ENCODE measurements around the gene SNRNP200. TPM values are rescaled to one million over a fixed set of nuclear protein-coding genes. Genes with fewer than 3 reads are reported as not detected.
A peak's percentile ranks its signal among the peaks of the same experiment; 100 is the strongest.

The SNRNP200 gene
- total RNA-seq, 4 donors from 2014 or later: 81.4 to 106 (median 86.8) TPM

DNA sequence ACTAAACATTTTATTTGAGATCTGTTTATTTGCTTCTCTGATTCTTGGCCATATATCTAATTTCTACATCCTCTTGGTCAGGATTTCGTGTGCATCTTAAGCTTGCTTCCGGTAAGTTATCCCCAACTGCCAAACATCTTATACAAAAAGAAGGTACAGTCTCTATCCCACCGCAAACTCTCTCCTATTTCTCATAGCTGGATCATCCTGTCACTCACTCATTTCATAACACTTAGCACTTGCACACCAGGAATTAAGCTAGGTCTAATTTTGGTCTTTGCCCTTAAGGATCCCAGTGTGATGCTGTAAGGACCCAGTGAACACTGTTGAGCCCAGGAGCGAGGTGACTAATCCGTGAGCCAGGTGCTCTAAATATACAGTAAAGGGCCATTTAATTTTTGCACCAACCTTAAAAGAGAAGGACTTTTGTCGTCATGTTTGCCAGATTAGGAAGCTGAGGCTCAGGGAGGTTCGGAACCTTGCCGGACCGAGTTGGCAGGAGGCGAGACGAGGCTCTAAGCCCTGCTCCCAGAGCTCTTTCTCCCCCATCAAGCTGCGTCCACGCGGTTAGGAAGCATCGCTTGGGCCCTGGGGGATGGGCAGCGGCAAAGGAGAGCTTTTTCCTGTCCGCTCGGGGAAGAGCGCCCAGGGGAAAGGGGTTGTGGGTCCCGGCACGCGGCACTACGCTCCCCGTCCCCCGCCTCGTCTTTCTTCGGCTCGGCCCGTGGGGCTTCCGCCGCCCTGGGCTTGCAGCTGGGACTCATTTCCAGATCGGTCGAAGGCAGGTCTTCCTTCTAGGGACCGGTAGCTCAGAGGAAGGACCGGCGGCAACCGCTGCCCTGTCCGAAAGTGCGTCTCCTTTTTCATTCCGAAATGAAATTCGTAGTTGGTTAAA is 15.6 kb upstream of the SNRNP200 start:
- peak; percentile 35 for DNase-seq
- Histone ChIP-seq H3K4me3 (peak overlapping the region; percentile 24 to 70 (median 40)), H3K9me3 (no peaks in the 10 kb centered on the region), H3K27ac (peak overlapping the region; percentile 47 to 69 (median 64)), H3K36me3 (no peaks in the 10 kb centered on the region), H3K4me1 (peaks cover 0 to 27% (median 18%) of the 10 kb centered on the region in 4 donors), H3K27me3 (peaks cover 87% of the 10 kb centered on the region)
- in situ Hi-C loops (cut with MboI; ENCODE audit: low pct_ligation_motif_present in 1 of 4, low pct_unique_long_range_greater_than_20kb in 1 of 4, low sequenced_read_pairs in 3 of 4) (loop anchor here in 1 of 4 donors (25.0 kb wide), 1 partner anchor 191 kb away; the partner anchor contains the start of gene NEURL3), intact Hi-C loops (cut with DNase I; ENCODE audit: low total_unique reads) (no loop called here)
- TF ChIP-seq POLR2A (IDR thresholded peaks at IDR 0.05) (no peak), POLR2AphosphoS5 (IDR thresholded peaks at IDR 0.05) (no peak), EP300 (IDR thresholded peaks at IDR 0.05; ENCODE audit: low read depth) (no peak)
- TF ChIP-seq, protein P1, sequence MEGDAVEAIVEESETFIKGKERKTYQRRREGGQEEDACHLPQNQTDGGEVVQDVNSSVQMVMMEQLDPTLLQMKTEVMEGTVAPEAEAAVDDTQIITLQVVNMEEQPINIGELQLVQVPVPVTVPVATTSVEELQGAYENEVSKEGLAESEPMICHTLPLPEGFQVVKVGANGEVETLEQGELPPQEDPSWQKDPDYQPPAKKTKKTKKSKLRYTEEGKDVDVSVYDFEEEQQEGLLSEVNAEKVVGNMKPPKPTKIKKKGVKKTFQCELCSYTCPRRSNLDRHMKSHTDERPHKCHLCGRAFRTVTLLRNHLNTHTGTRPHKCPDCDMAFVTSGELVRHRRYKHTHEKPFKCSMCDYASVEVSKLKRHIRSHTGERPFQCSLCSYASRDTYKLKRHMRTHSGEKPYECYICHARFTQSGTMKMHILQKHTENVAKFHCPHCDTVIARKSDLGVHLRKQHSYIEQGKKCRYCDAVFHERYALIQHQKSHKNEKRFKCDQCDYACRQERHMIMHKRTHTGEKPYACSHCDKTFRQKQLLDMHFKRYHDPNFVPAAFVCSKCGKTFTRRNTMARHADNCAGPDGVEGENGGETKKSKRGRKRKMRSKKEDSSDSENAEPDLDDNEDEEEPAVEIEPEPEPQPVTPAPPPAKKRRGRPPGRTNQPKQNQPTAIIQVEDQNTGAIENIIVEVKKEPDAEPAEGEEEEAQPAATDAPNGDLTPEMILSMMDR (IDR thresholded peaks at IDR 0.05): no peak
- 5 to 23% methylated on average over 6 to 41 of the region's 41 CpGs for WGBS, 2 donors (ENCODE audit: low coverage in 1 of 2)

DNA sequence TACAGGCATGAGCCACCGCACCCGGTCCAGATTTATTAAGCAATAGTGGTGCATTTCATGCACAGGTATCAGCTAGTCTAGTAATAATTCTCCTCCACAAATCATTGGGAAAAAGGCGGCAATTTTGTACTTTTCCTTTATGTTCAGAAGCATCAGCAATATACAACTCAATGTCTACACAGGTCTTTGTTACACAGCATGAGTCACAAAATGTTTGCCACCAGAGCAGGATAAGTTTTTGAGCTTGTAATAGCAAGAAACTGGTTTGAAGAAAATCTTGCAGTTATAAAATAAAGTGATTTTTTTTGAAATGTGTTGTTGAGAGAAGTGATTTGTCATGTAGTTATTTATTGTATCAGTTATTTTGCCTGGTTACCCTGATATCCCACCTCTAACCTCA is 15.0 kb upstream of the SNRNP200 start:
- Histone ChIP-seq H3K27me3 (peaks cover 81% of the 10 kb centered on the region), H3K4me1 (peaks cover 0 to 21% (median 16%) of the 10 kb centered on the region in 4 donors), H3K4me3 (peak overlapping the region in 1 of 4 donors; percentile 70), H3K36me3 (no peaks in the 10 kb centered on the region), H3K27ac (peak overlapping the region in 1 of 4 donors; percentile 69), H3K9me3 (no peaks in the 10 kb centered on the region)
- in situ Hi-C loops (cut with MboI; ENCODE audit: low pct_ligation_motif_present in 1 of 4, low pct_unique_long_range_greater_than_20kb in 1 of 4, low sequenced_read_pairs in 3 of 4): loop anchor here in 1 of 4 donors (25.0 kb wide), 1 partner anchor 192 kb away; the partner anchor contains the start of gene NEURL3
- intact Hi-C loops (cut with DNase I; ENCODE audit: low total_unique reads): no loop called here
- TF ChIP-seq POLR2AphosphoS5 (IDR thresholded peaks at IDR 0.05) (no peak), POLR2A (IDR thresholded peaks at IDR 0.05) (no peak), EP300 (IDR thresholded peaks at IDR 0.05; ENCODE audit: low read depth) (no peak)
- TF ChIP-seq, protein P1 (IDR thresholded peaks at IDR 0.05): no peak
- DNase-seq: no peak
- WGBS, 2 donors (ENCODE audit: low coverage in 1 of 2): 91 to 97% methylated on average over 3 of the region's 3 CpGs

DNA sequence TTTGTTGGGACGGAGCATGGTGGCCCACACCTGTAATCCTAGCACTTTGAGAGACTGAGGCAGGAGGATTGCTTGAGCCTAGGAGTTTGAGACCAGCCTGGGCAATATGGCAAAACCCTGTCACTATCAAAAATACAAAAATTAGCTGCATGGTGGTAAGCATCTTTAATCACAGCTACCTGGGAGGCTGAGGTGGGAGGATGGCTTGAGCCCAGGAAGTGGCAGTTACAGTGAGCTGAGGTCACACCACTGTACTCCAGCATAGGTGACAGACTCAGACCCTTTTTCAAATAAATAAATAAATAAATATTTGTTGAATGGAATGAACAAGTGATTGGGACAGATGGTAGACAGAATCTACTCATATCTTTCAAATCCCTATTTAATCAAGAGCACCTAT is 14.1 kb upstream of the SNRNP200 start:
- Histone ChIP-seq H3K36me3 (no peaks in the 10 kb centered on the region), H3K27ac (no peak overlapping the region), H3K27me3 (peaks cover 73% of the 10 kb centered on the region), H3K9me3 (no peaks in the 10 kb centered on the region), H3K4me3 (no peak overlapping the region), H3K4me1 (peaks cover 0 to 16% (median 13%) of the 10 kb centered on the region in 4 donors)
- intact Hi-C loops (cut with DNase I; ENCODE audit: low total_unique reads) (no loop called here), in situ Hi-C loops (cut with MboI; ENCODE audit: low pct_ligation_motif_present in 1 of 4, low pct_unique_long_range_greater_than_20kb in 1 of 4, low sequenced_read_pairs in 3 of 4) (loop anchor here in 1 of 4 donors (25.0 kb wide), 1 partner anchor 193 kb away; the partner anchor contains the start of gene NEURL3)
- DNase-seq: no peak
- 94% methylated on average over 1 of the region's 1 CpG; no CpG with 5 or more reads in 1 of the 2 donors for WGBS, 2 donors (ENCODE audit: low coverage in 1 of 2)
- TF ChIP-seq POLR2AphosphoS5 (IDR thresholded peaks at IDR 0.05) (no peak), POLR2A (IDR thresholded peaks at IDR 0.05) (no peak), EP300 (IDR thresholded peaks at IDR 0.05; ENCODE audit: low read depth) (no peak)
- TF ChIP-seq, protein P1 (IDR thresholded peaks at IDR 0.05): no peak

DNA sequence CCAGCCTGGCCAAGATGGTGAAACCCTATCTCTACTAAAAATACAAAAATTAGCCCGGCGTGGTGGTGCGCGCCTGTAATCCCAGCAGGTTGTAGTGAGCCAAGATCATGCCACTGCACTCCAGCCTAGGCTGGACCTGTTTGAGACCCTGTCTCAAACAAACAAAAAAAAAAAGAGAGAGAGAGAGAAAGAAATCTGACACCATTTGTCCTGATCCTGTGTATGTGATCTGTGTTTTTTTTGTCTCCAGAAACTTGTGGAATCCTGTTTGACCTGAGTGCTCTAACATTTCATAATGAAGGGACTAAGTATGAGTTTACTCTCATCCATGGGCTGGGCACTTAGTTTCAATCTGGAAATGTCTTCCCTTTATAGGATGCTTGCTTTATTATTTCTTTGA is 13.4 kb upstream of the SNRNP200 start:
- Histone ChIP-seq H3K4me1 (peaks cover 0 to 16% (median 13%) of the 10 kb centered on the region in 4 donors), H3K9me3 (no peaks in the 10 kb centered on the region), H3K4me3 (no peak overlapping the region), H3K27ac (no peak overlapping the region), H3K27me3 (peaks cover 70% of the 10 kb centered on the region), H3K36me3 (no peaks in the 10 kb centered on the region)
- 100% methylated on average over 4 of the region's 4 CpGs; no CpG with 5 or more reads in 1 of the 2 donors for WGBS, 2 donors (ENCODE audit: low coverage in 1 of 2)
- TF ChIP-seq, protein P1 (IDR thresholded peaks at IDR 0.05): no peak
- TF ChIP-seq POLR2AphosphoS5 (IDR thresholded peaks at IDR 0.05) (no peak), EP300 (IDR thresholded peaks at IDR 0.05; ENCODE audit: low read depth) (no peak), POLR2A (IDR thresholded peaks at IDR 0.05) (no peak)
- in situ Hi-C loops (cut with MboI; ENCODE audit: low pct_ligation_motif_present in 1 of 4, low pct_unique_long_range_greater_than_20kb in 1 of 4, low sequenced_read_pairs in 3 of 4) (loop anchor here in 1 of 4 donors (25.0 kb wide), 1 partner anchor 194 kb away; the partner anchor contains the start of gene NEURL3), intact Hi-C loops (cut with DNase I; ENCODE audit: low total_unique reads) (no loop called here)
- no peak for DNase-seq

Measured in transverse colon (tissue), 4 donors.